GM23248 (cell line): ENCODE results near the gene BAIAP2.

Experiments
- EZH2 ChIP-seq: fragments of 200-600 bp; sonication (generic); IDR thresholded peaks from 2 replicates; pipeline ENCODE4 v1.6.1; 2018; ENCODE audit warnings: antibody characterized with exemption, mild to moderate bottlenecking; ENCODE audit not compliant: insufficient read depth, poor library complexity, severe bottlenecking
- EZH2phosphoT487 ChIP-seq: fragments of 200-600 bp; sonication (generic); IDR thresholded peaks from 2 replicates; pipeline ENCODE4 v1.6.1; 2018; ENCODE audit warnings: antibody characterized with exemption, moderate library complexity, mild to moderate bottlenecking, low read depth; ENCODE audit not compliant: insufficient read depth

- TF ChIP-seq EZH2 (no peak), EZH2phosphoT487 (no peak)
Observed at GRCh38 chr17:81109957-81110356, 75.0 kb downstream of the BAIAP2 start.
